Hindlimb muscle (tissue), 1 donor: ENCODE data around the gene C9orf153. TPM values are rescaled to one million over a fixed set of nuclear protein-coding genes. Genes with fewer than 3 reads are reported as not detected.
"Not testable (repeated sequence)": the region's sequence is repeated elsewhere in the genome, so short reads cannot be mapped to it uniquely, and the experiment has no call there.

ENCODE experiments used
- DNase-seq: peaks from one replicate; pipeline ENCODE4 v3.0.0-alpha.2; 2013
- polyA plus RNA-seq: library from polyadenylated mRNA; unstranded; fragments of 120-200 nt; gene quantifications from one replicate; pipeline ENCODE4 v1.2.1, GENCODE V29; 2013; ENCODE audit not compliant: insufficient read length

Gene C9orf153
- 0.22 TPM for polyA plus RNA-seq

GRCh38 chr9:86259557-86259956 lies at the start of gene C9orf153:
TSS of gene C9orf153 (minus strand) at chr9:86259657. CDS start at chr9:86229603, 30,054 bp downstream.
- no peak for DNase-seq

GRCh38 chr9:86308687-86309086 lies 49.2 kb upstream of the C9orf153 start:
- DNase-seq: no peak

DNA sequence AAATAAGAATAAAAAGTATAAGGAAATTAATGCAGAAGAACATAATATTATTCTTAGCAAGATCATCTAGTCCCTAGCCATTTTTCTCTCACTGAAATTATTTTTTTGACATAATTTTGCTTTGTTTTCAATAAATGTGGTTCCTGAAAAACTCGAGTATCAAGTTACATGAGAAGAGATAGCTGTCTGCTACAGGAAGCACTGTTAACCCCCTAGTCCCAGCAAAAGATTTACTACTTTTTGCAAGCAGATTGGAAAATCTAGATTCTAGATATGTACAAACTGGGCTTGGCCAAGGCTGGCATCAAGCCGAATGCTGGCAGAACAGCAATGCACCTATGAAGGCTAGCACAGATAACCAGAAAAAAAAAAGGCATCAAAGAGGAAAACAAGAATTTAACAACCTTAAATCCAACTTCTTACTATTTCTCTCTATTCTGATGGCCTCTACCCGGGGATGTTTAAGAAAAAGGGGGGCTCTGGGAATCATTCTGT lies 44.8 kb upstream of the C9orf153 start:
- DNase-seq: no peak

DNA sequence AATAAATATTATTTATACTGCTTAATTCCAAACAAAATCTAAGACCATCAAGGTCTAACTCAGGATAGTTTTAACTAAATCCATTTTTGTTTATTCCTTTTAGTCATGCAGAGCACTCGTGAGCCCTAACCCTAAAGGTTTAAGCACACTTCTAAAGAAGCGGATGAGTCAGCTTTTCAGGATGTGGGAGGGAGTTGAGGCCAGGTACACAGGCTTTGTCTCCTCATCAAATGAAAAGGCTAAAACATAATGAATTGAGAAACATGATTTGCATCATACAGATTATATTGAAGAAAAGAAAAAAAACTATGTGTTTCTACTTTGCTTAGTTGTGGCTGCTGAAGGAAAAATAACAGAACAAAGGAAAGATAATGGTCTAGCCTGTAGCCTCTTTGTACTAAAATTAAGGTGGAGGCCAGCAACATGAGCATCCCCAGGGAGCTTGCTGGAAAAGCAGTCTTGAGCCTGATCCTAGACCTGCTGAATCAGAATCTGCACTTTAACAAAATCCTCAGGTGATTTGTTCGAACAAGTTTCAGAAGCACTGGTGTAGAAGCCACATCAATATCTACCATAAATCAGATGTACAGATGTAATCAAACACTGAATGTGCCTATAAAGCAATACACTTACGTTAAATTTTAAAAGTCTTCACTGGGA lies 44.0 kb upstream of the C9orf153 start:
- DNase-seq: no peak

DNA sequence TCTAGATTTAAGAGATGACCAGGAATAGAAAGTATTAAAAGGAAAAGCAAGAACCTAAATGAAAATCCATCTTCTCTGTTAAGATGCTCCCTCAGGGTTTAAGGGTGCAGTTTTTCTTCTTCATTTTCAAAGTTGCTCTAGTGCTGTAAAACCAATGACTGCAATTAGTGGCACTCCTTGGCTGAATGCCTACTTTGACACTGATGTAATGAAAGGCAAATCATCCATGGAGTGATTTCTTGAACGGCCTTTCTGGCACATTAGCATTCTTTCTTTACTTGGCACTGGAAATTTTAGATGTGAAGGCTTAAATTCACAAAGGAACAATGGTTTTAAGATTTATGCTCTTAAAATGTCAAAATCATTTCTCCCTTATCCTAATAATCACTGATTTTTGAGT lies 42.2 kb upstream of the C9orf153 start:
- no peak for DNase-seq

DNA sequence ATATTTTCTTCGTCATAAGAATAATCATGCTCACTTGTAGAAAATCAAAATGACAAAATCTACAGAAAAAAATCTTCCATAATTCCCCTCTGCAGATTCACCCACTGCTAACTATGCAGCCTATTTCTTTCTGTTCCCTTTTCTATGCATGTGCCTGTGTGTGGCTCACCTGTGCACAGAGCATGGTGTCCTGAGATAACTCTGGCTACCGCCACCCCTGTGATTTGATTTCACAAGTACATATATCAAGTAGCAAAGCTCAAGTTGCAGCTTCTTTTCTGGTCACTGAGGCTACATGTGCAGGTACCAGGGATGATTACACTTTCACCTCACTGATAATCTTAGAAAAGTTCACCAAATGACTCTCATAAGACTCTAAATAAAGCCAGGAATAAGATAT lies 41.2 kb upstream of the C9orf153 start:
- DNase-seq: no peak

DNA sequence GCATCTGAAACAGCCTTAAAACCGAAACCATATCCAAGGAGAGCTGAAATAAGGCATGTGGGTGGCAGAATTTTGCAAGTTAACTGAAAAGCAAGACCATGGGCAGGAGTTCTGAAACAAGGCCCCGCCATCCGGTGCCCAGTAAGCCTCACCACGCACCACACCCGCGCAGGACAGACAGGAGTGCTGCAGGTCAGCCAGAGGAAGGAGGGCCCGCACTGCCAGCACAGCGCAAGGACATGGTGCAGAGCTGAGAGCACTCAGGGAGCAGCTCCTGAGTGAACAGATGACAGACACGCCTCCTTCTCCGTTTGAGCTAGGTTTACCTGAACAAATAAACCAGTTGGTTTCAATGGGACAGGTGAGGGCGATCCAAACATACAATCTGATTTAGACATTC lies 39.4 kb upstream of the C9orf153 start:
- DNase-seq: no peak

- DNase-seq: not testable (repeated sequence)
These were observed 30.9 kb upstream of the C9orf153 start for GRCh38 chr9:86290341-86290740.

GRCh38 chr9:86288499-86289198 lies 29.2 kb upstream of the C9orf153 start:
- no peak for DNase-seq

DNA sequence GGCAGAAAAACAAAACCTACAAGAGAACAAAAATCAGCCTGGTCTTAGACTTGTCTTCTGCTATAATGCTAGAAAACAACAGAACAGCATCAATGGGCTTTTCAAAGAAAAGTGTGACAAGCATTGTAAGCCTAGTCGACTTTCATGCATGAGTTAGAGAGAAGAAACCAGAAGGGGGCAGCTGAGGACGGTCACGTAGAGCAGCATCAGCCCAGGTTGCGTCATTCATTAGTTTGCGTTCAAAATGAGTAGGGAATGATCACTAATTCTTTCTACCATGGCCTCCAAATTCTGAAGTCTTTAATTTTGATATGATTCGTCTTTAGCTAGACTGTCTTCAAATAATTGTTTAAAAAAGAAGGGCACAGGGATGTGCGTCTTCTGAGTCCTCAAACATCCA lies 27.6 kb upstream of the C9orf153 start:
- no peak for DNase-seq

GRCh38 chr9:86286278-86286677 lies 26.8 kb upstream of the C9orf153 start:
- DNase-seq: no peak

GRCh38 chr9:86285261-86285660 lies 25.8 kb upstream of the C9orf153 start:
- DNase-seq: no peak

- DNase-seq: no peak
These were observed 23.6 kb upstream of the C9orf153 start for GRCh38 chr9:86282979-86283535.

DNA sequence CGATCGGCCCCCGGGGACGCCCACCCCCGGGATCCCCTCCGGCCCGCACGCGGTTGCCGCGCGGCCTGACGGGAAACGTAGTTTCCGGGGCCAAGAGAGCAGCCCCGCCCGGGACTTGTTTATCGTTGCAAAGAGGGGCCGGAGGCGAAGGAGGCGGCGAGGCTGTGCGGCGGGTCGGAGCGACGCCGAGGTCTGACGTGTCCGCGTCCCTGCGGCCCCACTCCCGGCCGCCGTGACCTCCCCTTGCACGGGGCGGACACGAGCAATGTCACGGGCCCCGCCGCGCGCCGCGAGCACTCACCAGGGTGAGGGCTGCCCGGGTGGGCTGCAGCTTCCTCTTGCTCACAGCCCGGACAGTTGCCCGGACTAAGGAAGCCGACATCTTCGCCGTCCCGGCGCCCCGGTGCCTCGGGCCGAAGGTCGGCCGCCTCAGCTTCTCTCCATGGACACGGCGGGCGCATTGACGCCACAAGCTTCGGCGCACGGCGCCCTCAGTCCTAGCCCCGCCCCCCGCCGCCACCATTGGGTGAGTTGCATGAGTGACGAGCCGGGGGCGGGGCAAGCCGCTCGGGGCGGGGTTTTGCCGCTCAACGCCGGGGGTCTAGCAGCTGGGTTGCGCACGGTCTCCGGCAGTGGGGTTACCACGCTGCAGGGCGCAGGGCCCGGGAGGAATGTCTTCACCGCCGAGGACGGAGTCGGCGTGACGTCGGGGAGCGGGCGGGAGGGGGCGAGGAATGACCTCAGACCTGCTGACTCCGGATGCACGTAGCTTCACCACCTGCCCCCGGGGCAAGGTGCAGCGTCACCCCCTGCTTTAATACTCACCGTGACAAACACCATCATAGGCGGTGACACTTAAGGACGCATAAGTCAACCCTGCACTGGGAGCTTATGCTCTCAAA lies 22.9 kb upstream of the C9orf153 start, which contains the start of gene ISCA1:
TSS of gene ISCA1 (minus strand) at position 462 of the 902 bp plus-strand sequence. CDS start at position 382, 80 bp downstream.
- DNase-seq: peak; percentile 93

GRCh38 chr9:86281593-86282076 lies 22.2 kb upstream of the C9orf153 start:
- DNase-seq: no peak

GRCh38 chr9:86280580-86280979 lies 21.1 kb upstream of the C9orf153 start:
- no peak for DNase-seq

DNA sequence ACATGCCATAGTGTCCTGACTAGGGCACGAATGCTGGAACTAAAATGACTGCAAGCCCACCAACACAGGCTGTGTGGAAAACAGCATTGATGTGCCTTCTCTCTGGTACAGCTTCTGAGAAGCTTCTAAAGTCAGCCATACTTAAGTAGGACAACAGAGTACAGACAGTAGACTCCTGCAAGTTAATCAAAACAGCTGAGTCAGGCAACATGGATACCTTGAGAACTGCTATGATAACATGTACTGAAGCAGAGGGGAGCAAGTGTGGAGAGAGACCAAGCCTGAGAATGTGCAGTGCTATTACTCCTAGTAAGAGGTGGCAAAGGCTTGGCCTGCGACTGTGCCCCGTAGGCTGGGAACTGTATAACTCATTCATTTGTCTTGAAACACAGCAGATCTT lies 20.4 kb upstream of the C9orf153 start:
- DNase-seq: no peak

DNA sequence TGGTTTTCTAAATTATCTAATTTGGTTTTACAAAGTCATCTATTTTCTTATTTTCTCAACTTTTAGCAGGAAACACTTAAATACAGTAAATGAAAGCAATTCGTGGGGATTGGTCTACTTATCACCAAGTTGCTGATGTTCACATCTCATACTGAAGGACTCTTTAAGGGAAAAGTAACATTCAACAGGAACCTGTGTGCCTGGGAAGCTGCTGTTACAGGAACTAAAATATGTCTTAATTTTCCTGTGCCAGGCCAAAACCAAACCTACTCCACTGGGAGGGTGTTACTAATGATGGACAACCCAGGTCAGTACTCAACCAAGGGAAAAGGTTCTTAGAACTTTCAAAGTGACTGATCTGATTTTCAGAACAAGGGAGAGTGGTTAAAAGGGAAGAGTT lies 17.6 kb upstream of the C9orf153 start:
- no peak for DNase-seq

- no peak for DNase-seq
These were observed 16.5 kb upstream of the C9orf153 start for GRCh38 chr9:86275962-86276361.

GRCh38 chr9:86274821-86275643 lies 15.6 kb upstream of the C9orf153 start:
- no peak for DNase-seq

GRCh38 chr9:86272221-86272620 lies 12.8 kb upstream of the C9orf153 start:
- DNase-seq: no peak
